HG02763 (cell line): ENCODE measurements around the gene MT1B.
A peak's percentile ranks its signal among the peaks of the same experiment; 100 is the strongest.
"Not testable (repeated sequence)": the region's sequence is repeated elsewhere in the genome, so short reads cannot be mapped to it uniquely, and the experiment has no call there.

Experiments
- ATAC-seq: cut with Tn5 transposase; IDR thresholded peaks from one replicate; pipeline ENCODE4 v1.9.1; 2021; ENCODE audit warnings: mild to moderate bottlenecking, moderate library complexity; ENCODE audit not compliant: unreplicated experiment

MT1B gene

DNA sequence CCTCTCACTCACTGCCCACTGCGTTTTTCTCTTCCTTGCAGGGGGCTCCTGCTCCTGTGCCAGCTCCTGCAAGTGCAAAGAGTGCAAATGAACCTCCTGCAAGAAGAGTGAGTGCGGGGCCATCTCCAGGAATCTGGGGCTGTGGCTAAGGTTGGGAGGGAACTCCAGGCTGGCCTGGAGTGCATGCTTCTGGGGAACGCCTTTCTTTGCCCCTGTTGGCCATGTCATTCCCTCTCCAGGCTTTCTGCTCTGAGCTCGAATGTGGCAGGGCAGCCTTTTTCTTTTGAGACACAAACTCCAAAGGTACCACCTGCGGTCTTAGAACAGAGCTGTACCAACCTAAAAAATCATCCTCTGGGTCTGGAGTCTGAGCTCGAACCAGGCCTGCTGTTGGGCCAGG, 33.5 kb upstream of the MT1B start:
- no peak for ATAC-seq

DNA sequence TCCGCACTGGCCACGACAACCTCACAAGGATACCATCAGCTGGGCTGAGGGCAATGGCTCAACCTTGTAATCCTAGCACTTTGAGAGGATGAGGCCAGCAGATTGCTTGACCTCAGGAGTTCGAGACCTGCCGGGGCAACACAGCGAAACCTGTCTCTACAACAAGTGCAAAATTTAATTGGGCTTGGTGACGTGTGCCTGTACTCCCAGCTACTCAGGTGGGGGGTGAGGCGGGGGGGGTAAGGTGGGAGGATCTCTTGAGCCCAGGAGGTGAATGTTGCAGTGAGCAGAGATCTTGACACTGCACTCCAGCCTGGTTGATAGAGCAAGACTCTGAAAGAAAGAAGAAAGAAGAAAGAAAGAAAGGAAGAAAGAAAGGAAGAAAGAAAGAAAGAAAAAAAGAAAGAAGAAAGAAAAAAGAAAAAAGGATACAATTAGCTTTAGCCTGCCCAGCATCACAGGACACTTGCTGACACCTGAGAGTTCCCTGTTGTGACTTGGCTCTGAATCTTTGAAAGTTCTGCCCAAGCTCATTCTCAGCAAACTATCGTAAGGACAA, 31.3 kb upstream of the MT1B start:
- ATAC-seq: no peak

DNA sequence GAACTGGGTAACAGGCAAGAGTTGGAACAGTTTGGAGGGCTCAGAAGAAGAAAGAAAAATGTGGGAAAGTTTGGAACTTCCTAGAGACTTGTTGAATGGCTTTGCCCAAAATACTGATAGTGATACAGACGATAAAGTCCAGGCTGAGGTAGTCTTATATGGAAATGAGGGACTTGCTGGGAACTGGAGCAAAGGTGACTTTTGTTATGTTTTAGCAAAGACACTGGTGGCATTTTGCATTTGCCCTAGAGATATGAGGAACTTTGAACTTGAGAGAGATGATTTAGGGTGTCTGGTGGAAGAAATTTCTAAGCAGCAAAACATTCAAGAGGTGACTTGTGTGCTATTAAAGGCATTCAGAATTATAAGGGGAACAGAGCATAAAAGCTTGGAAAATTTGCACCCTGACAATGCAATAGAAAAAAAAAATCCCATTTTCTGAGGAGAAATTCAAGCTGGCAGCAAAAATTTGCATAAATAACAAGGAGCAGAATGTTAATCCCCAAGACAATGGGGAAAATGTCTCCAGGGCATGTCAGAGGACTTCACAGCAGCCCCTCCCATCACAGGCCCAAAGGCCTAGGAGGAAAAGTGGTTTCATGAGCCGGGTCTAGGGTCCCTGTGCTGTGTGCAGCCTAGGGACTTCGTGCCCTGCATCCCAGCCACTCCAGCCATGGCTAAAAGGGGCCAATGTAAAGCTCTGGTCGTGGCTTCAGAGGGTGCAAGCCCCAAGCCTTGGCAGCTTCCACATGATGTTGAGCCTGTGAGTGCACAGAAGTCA, 29.8 kb upstream of the MT1B start:
- ATAC-seq: not testable (repeated sequence)

DNA sequence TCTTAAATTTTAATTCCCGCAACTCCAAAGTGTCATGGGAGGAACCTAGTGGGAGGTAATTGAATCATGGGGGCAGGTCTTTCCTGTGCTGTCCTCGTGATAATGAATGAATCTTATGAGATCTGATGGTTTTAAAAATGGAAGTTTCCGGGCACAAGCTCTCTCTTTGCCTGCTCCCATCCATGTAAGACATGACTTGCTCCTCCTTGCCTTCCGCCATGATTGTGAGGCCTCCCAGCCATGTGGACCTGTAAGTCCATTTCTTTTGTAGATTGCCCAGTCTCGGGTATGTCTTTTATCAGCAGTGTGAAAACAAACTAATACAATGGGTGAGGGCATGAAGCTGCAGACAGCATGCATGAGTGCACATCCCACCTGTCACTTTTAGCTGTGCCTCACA, 28.5 kb upstream of the MT1B start:
- ATAC-seq: not testable (repeated sequence)

DNA sequence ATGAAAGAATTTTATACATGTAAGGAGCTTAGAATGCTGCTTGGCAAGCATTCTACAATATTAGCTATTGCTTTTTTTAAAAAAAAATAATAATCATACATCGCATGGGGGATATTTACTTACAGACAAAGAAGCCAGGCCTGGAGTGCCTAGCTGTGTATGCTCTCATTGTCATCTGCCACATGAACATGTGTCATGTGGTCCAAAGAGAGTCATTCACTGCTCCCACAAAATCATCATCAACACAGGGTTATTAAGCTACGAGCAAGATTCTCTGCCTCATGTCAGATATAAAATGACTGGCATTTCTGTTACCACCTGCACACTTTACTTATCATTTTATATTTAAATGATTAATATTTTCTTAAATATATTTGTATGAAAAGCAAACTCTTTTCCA, 28.0 kb upstream of the MT1B start:
- no peak for ATAC-seq

DNA sequence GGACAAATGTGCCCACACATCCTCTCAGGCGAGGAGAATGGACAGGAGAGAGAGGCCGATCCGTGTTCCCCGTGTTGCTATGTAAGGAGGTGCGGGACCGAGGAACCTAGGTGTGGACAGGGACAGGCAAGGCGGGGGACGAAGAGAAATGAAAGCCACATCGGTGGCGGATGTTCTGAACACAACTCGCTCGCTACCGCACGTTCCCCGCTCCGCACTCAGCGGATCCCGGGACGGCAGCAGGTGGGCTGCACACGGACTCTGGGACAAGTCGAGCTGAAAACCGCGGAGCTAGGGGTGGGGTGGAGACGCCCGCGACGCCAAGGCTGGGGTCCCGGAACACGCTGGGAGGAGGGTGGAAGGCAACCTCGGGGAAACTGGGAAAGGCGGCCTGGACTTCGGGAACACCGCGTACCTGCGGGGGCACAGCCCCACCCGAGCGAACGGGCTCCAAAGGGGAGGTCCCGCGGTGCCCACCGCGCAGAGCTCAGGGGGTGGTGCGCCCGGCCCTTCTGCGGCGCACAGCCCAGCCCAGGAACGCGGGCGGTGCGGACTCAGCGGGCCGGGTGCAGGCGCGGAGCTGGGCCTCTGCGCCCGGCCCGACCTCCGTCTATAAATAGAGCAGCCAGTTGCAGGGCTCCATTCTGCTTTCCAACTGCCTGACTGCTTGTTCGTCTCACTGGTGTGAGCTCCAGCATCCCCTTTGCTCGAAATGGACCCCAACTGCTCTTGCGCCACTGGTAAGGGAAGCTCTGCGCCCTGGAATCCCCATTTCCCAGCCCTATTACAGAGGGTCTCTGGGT, 26.3 kb upstream of the MT1B start, which contains the start of gene MT1E:
TSS of gene MT1E (plus strand) at position 642 of the 803 bp plus-strand sequence. CDS start at position 713, 71 bp downstream.
- no peak for ATAC-seq

DNA sequence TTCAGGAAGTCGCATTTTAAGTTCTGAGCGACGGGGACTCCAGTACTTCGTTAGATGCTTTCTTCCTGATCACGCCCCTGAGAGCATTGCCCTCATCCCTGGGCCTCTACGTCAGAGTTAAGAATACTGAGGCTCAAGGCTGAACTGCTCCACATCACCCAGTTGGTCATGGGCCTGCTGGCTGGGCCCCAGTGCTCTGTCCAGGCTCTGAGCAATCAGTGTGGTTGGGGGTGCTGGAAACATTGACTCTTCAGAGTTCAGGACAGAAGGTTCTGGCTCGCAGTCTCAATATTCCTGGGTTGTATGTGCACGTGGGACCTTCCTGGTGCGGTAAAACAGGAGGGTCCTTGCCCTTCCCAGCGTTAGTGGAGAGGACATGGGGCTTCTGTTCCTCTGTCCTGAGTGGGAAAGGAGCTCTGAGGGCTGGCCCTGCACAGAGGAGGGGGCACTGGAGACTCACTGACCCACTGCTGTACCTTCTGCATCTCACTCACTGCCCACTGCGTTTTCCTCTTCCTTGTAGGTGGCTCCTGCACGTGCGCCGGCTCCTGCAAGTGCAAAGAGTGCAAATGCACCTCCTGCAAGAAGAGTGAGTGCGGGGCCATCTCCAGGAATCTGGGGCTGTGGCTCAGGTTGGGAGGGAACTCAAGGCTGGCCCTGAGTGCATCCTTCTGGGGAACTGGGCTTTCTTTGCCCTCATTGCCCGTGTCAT, 25.6 kb upstream of the MT1B start:
- ATAC-seq: no peak

DNA sequence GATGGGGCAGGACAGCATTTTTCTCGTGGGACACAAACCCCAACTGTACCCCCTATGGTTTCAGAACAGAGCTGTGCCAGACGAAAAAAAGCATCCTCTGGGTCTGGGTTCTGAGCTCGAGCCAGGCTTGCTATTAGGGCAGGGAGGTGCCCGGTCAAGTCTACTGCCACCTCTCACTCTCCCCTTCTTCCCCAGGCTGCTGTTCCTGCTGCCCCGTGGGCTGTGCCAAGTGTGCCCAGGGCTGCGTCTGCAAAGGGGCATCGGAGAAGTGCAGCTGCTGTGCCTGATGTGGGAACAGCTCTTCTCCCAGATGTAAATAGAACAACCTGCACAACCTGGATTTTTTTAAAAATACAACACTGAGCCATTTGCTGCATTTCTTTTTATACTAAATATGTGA, 25.0 kb upstream of the MT1B start:
- no peak for ATAC-seq

DNA sequence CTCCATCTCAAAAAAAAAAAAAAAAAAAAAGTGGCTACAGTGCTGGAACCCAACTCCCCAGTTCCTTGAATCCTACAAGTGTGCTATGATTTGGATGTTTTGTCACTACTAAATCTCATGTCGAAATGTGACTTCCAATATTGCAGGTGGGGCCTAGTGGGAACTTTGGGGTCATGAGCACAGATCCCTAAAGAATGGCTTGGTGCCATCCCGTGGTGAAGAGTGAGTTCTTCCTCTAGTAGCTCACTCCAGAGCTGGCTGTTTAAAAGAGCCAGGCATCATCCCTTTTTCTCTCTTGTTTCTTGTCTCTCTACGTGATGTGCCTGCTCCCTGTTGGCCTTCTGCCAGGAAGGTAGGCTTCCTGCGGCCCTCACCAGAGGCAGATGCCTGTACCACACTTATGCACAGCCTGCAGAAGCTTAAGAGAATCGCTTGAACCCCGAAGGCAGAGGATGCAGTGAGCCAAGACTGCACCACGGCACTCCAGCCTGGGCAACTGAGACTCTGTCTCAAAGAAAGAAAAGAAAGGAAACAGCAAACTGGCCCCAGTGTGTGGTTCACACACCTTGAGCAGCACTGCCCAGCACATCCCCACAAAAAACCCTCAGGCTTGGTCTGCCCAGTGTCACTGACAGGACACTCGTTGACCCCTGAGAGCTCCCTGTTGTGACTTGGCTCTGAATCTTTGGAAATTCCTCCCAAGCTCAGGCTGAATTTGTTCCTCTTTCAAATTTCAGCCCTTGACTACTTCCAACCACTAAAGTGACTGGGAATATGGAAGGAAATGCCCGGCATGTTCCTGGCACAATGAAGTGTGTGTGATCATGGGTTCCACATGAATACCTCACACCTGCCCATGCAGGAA, 23.0 kb upstream of the MT1B start:
- ATAC-seq: no peak

DNA sequence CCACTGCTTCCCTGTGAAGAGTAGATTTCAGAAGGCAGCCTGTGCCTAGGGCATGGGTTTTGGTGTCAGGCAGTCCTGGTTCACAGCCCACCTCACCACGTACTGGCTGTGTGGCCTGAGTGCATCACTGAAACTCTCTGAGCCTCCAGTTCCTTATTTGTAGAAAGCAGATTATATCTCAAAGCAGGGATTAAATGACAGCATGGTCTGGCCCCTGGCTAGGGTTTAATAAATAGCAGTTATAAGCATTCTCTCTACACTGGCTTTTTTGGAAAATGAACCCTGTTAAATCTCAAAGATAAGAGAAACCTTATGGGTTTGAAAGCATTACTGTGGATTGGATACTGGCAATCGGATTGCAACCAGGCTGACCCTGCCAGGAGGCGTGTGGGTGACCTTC, 22.2 kb upstream of the MT1B start:
- no peak for ATAC-seq

DNA sequence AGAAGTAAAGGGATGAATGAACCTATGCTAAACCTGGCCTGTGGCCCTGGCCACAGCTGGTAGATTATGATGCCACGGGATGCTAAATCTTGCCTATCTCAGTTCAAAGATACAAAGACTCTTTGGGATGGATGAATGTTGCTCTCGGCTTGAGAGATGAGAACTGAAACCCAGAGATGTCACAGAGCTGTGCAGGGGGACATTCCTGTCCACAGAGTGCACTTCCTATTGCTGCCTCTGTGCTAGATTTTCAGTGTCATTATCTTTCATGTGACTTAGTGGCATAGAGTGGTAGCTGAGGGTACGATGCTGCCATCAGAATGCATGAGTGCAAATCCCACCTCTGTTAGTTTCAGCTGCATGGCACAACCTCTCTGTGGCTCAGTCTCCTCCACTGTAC, 21.6 kb upstream of the MT1B start:
- ATAC-seq: peak; percentile 72

DNA sequence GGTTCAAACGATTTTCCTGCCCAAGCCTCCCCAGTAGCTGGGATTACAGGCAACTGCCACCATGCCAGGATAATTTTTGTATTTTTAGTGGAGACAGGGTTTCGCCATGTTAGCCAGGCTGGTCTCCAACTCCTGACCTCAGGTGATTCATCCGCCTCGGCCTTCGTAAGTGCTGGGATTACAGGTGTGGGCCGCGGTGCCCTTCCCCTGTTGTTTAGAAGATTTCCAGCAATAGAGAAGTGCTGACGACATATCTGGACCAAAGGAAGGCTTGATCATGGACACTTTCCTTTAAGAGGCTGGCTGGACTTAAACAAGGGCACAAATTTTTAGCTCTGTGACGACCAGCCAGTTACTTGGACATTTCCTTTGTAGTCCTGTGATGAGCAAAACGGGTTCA, 20.5 kb upstream of the MT1B start:
- ATAC-seq: no peak

DNA sequence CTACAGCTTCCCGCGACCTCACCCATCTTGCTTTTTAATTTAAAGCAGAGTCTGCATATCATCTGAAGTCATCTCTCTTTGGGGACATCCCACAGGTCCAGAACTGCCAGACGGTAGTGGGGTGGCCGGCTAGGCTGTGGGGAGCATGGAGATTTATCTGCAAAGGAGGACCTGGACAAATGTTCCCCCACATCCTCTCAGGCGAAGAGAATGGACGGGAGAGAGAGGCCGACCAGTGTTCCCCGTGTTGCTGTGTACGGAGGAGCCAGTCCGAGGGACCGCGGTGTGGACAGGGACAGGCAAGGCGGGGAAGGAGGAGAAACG, 19.9 kb upstream of the MT1B start:
- no peak for ATAC-seq

DNA sequence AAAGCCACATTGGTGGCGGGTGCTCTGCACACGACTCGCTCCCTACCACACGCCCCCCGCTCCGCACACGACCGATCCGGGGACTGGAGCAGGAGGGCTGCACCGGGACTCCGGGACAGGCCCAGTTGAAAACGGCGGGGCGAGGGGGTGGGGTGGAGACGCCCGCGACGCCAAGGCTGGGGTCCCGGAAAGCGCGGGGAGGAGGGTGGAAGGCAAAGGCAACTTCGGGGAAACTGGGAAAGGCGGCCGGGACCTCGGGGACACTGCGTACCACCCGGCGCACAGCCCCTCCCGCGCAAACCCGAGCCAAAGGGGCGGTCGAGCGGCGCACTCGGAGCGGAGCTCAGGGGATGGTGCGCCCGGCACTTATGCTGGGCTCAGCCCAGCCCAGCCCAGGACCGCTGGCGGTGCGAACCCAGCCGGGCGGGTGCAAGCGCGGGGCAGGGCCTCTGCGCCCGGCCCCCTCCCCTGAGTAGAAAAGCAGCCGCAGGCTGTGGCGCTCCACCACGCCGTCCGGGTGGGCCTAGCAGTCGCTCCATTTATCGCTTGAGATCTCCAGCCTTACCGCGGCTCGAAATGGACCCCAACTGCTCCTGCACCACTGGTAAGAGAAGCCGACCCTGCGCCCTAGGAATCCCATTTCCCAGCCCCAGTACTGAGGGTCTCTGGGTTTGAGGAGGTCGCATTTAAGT, 19.4 kb upstream of the MT1B start, which contains the start of gene MT1M:
TSS of gene MT1M (plus strand) at position 504 of the 692 bp plus-strand sequence. CDS start at position 577, 73 bp downstream.
- no peak for ATAC-seq

DNA sequence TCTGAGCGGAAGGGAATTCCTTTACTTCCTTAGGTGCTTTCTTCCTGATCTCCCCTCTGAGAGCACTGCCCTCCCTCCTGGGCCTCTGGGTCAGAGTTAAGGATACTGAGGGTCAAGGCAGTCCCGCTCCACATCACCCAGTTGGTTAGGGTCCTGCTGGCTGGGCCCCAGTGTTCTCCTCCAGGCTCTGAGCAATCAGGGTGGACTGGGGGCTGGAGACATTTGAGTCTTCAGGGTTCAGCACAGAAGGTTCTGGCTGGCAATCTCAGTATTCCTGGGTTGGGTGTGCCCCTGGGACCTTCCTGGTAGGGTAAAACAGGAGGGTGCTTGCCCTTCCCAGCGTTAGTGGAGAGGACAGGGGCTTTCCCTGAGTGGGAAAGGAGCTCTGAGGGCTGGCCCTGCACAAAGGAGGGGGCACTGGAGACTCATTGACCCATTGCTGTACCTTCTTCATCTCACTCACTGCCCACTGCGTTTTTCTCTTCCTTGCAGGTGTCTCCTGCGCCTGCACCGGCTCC, 18.8 kb upstream of the MT1B start:
- ATAC-seq: no peak

DNA sequence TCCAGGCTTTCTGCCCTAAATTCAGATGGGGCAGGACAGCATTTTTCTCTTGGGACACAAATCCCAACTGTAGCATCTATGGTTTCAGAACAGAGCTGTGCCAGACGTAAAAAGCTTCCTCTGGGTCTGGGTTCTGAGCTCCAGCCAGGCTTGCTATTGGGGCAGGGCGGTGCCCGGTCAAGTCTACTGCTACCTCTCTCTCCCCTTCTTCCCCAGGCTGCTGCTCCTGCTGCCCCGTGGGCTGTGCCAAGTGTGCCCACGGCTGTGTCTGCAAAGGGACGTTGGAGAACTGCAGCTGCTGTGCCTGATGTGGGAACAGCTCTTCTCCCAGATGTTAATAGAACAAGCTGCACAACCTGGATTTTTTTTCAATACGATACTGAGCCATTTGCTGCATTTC, 18.2 kb upstream of the MT1B start:
- no peak for ATAC-seq

DNA sequence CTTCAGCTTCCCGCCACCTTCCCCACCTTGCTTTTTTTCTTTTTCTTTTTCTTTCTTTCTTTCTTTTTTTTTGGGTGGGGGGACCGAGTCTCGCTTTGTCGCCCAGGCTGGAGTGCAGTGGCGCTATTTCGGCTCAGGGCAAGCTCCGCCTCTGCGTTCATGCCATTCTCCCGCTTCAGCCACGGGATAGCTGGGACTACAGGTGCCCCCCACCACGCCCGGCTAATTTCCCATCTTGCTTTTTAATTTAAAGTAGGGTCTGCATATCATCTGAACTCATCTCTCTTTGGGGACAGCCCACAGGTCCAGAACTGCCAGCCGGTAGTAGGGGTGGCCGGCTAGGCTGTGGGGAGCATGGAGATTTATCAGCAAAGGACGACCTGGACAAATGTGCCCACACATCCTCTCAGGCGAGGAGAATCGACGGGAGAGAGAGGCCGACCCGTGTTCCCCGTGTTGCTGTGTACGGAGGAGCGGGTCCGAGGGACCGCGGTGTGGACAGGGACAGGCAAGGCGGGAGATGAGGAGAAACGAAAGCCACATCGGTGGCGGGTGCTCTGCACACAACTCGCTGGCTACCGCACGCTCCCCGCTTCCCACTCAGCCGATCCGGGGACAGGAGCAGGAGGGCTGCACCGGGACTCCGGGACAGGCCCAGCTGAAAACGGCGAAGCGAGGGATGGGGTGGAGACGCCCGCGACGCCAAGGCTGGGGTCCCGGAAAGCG, 16.8 kb upstream of the MT1B start:
- no peak for ATAC-seq

DNA sequence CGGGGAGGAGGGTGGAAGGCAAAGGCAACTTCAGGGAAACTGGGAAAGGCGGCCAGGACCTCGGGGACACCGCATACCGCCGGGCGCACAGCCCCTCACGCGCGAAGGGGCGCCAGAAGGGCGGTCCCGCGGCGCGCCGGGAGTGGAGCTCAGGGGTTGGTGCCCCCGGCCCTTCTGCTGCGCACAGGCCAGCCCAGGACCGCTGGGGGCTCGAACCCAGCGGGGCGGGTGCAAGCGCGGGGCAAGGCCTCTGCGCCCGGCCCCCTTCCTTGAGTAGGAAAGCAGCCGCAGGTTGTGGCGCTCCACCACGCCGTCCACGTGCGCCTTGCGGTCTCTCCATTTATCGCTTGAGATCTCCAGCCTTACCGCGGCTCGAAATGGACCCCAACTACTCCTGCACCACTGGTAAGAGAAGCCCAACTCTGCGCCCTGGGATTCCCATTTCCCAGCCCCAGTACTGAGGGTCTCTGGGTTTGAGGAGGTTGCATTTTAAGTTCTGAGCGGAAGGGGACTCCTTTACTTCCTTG, 16.2 kb upstream of the MT1B start:
- no peak for ATAC-seq
